DOHH2 (cell line): Measurements from ENCODE around the gene TIGD3.

Experiments used
- H3F3A ChIP-seq: fragments of 200-600 bp; sonication (generic), shearing (Covaris generic); 2 replicates; pipeline ENCODE4 v1.6.0; 2016; ENCODE audit warnings: antibody characterized with exemption, mild to moderate bottlenecking; ENCODE audit not compliant: control insufficient read depth, insufficient read depth
- H3K27ac ChIP-seq: fragments of 200-600 bp; sonication (generic); 2 replicates; pipeline ENCODE4 v1.5.1; 2014; ENCODE audit warnings: low read depth, mild to moderate bottlenecking, low read length, moderate library complexity
- H3K27me3 ChIP-seq: fragments of 200-600 bp; sonication (generic); 2 replicates; pipeline ENCODE4 v1.6.1; 2014; ENCODE audit warnings: mild to moderate bottlenecking, low read length, mixed read lengths; ENCODE audit not compliant: control insufficient read depth
- H3K36me3 ChIP-seq: fragments of 200-600 bp; sonication (generic); 2 replicates; pipeline ENCODE4 v1.6.1; 2014; ENCODE audit warnings: mild to moderate bottlenecking, low read length, moderate library complexity, mixed read lengths; ENCODE audit not compliant: control insufficient read depth
- H3K4me1 ChIP-seq: fragments of 200-600 bp; sonication (generic); 2 replicates; pipeline ENCODE4 v1.6.1; 2014; ENCODE audit warnings: mild to moderate bottlenecking, low read length, mixed read lengths; ENCODE audit not compliant: control insufficient read depth
- H3K4me2 ChIP-seq: fragments of 200-600 bp; sonication (generic); 2 replicates; pipeline ENCODE4 v1.6.0; 2014; ENCODE audit warnings: mild to moderate bottlenecking, low read length, moderate library complexity
- H3K4me3 ChIP-seq: fragments of 200-600 bp; sonication (generic); 2 replicates; pipeline ENCODE4 v1.5.1; 2014; ENCODE audit warnings: mild to moderate bottlenecking, low read length, mixed read lengths
- H3K79me2 ChIP-seq: fragments of 200-600 bp; sonication (generic); 2 replicates; pipeline ENCODE4 v1.6.1; 2014; ENCODE audit warnings: mild to moderate bottlenecking, low read length, mixed read lengths; ENCODE audit not compliant: control insufficient read depth
- H3K9me2 ChIP-seq: fragments of 200-600 bp; sonication (generic); replicated peaks from 2 replicates; pipeline ENCODE4 v1.6.1; 2014; ENCODE audit warnings: mild to moderate bottlenecking, low read length, mixed read lengths; ENCODE audit not compliant: control insufficient read depth
- H3K9me3 ChIP-seq: fragments of 200-600 bp; sonication (generic); 2 replicates; pipeline ENCODE4 v1.6.1; 2014; ENCODE audit warnings: antibody characterized with exemption, low read length, mixed read lengths; ENCODE audit not compliant: control insufficient read depth, insufficient read depth
- H4K20me1 ChIP-seq: fragments of 200-600 bp; sonication (generic); 2 replicates; pipeline ENCODE4 v1.6.0; 2014; ENCODE audit warnings: low read depth, mild to moderate bottlenecking, antibody characterized with exemption, low read length, moderate library complexity; ENCODE audit not compliant: control insufficient read depth, insufficient read depth
- CTCF ChIP-seq: fragments of 200-600 bp; sonication (generic); IDR thresholded peaks from one replicate; pipeline ENCODE4 v1.5.1; 2014; ENCODE audit warnings: antibody characterized with exemption, mild to moderate bottlenecking, low read depth, low read length; ENCODE audit not compliant: poor library complexity, severe bottlenecking
- EZH2phosphoT487 ChIP-seq: fragments of 200-600 bp; sonication (generic); IDR thresholded peaks from 2 replicates; pipeline ENCODE4 v1.6.1; 2017; ENCODE audit warnings: borderline replicate concordance, mild to moderate bottlenecking, antibody characterized with exemption, low read length, moderate library complexity, mixed read lengths

The TIGD3 gene

DNA sequence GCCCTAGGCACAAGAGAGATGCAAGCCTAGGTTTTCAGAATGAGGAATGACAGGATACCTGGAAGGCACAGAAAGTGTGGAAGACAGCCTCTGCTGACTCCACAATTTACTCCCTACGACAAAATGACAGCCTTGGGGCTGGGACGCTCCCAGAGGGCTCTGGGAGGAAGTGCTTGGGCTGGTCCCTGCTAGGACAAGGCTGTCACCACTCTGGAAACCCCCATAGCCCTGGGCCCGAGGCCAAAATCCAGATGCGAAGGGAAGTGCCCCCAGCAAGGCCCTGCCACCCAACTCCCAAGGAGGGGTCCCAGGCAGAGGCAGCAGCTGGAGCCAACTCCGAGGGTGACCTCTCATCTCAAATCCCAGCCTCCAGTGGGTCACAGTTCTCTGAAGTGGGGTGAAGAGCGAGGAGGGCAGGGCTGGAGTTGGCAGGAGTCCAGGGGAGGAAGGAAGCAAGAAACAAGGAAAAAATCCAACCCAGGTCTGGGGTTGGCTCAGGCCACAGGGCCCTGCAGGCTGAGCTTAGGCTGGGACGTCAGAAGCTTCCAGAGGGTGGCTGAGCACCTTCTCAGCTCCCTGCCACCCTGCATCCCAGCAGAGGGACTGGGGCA, 46.2 kb upstream of the TIGD3 start:
- Histone ChIP-seq H3K9me2 (no peaks in the 10 kb centered on the region), H3K79me2 (no peaks in the 10 kb centered on the region), H3K27ac (no peak overlapping the region), H3K9me3 (no peaks in the 10 kb centered on the region), H3K4me3 (no peak overlapping the region), H3F3A (no peaks in the 10 kb centered on the region; the same call in 1 of the 2 replicates), H3K27me3 (peaks cover 9% of the 10 kb centered on the region), H3K4me1 (peaks cover 17% of the 10 kb centered on the region), H4K20me1 (no peaks in the 10 kb centered on the region), H3K36me3 (peaks cover 5% of the 10 kb centered on the region), H3K4me2 (no peak overlapping the region)
- TF ChIP-seq CTCF (no peak), EZH2phosphoT487 (no peak)

DNA sequence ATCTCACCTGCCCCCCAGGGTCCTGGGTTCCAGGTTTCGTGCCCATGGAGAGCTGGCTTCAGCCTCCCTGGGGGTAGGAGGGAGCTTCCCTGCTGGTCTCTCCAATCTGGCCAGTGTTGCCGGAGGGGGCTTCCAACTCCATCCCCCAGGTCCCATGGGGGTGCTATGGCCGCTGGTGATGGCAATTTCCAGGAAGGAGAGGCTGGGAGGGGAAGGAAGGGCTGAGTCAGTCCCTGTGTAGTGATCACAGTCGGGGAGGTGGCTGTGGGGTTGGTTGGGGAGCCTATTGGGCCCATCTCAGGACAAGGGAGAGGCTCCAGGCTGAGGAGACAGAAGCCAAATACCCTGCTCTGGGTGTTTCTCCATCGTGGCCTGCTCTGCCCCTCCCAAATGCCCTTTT, 45.5 kb upstream of the TIGD3 start:
- Histone ChIP-seq H3K4me1 (peaks cover 17% of the 10 kb centered on the region), H3K79me2 (no peaks in the 10 kb centered on the region), H3K27ac (no peak overlapping the region), H3K4me3 (no peak overlapping the region), H3K9me2 (no peaks in the 10 kb centered on the region), H3K9me3 (no peaks in the 10 kb centered on the region), H3K27me3 (peaks cover 15% of the 10 kb centered on the region), H3K4me2 (no peak overlapping the region), H3K36me3 (no peaks in the 10 kb centered on the region; the same call in 1 of the 2 replicates), H3F3A (no peaks in the 10 kb centered on the region; the same call in 1 of the 2 replicates), H4K20me1 (no peaks in the 10 kb centered on the region)
- TF ChIP-seq CTCF (no peak), EZH2phosphoT487 (no peak)

DNA sequence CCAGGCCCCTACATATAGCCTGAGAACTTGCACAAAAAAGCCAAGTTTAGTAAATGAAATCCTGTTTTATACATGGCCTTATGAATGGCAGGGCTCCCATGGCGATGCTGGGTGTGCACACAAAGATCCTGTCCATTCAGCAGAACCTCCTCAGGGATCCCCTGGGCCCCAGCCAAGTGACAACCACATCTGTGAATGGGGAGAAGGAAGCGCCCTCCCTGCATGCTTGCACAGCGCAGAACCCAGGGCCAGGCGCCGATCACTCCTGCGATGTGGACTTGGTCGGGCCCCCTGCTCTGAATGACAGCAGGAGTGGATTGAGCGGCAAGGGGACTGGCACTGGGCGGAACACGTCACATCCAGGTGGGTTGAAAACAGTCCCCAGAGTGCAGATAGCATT, 44.3 kb upstream of the TIGD3 start:
- no peak overlapping the region for H3K27ac ChIP-seq
- H3K9me3 ChIP-seq: no peaks in the 10 kb centered on the region
- no peaks in the 10 kb centered on the region for H3K36me3 ChIP-seq
- no peaks in the 10 kb centered on the region for H3K9me2 ChIP-seq
- no peak for TF ChIP-seq CTCF
- no peak for TF ChIP-seq EZH2phosphoT487
- no peaks in the 10 kb centered on the region; the same call in 1 of the 2 replicates for H3F3A ChIP-seq
- H3K27me3 ChIP-seq: peaks cover 20% of the 10 kb centered on the region
- H4K20me1 ChIP-seq: no peaks in the 10 kb centered on the region
- peaks cover 22% of the 10 kb centered on the region for H3K4me1 ChIP-seq
- no peaks in the 10 kb centered on the region for H3K79me2 ChIP-seq
- H3K4me3 ChIP-seq: no peak overlapping the region
- no peak overlapping the region for H3K4me2 ChIP-seq
